OCI-M2 (cell line): Measurements from ENCODE around the gene RASD2.

ENCODE experiments used
- DNase-seq: peaks from one replicate; lab custom pipeline; 2025; ENCODE audit not compliant: unreplicated experiment; lab: John Stamatoyannopoulos, UW

Gene RASD2

GRCh38 chr22:35517769-35518530 is 22.7 kb upstream of the RASD2 start:
- no peak for DNase-seq

- no peak for DNase-seq
Observed at GRCh38 chr22:35518811-35519210, 21.8 kb upstream of the RASD2 start.

- no peak for DNase-seq
Observed at GRCh38 chr22:35519306-35520000, 21.2 kb upstream of the RASD2 start.

GRCh38 chr22:35521358-35522224 is 19.0 kb upstream of the RASD2 start:
- no peak for DNase-seq

- DNase-seq: no peak
Observed at GRCh38 chr22:35522225-35523149, 18.1 kb upstream of the RASD2 start.

GRCh38 chr22:35523167-35523947 is 17.3 kb upstream of the RASD2 start:
- no peak for DNase-seq

GRCh38 chr22:35524966-35525686 is 15.5 kb upstream of the RASD2 start:
- no peak for DNase-seq

GRCh38 chr22:35525687-35526332 is 14.8 kb upstream of the RASD2 start:
- DNase-seq: no peak

- DNase-seq: no peak
Observed at GRCh38 chr22:35526333-35526979, 14.2 kb upstream of the RASD2 start.

- DNase-seq: no peak
Observed at GRCh38 chr22:35528927-35529326, 11.7 kb upstream of the RASD2 start.

- no peak for DNase-seq
Observed at GRCh38 chr22:35530700-35531099, 9.9 kb upstream of the RASD2 start.

GRCh38 chr22:35531202-35531601 is 9.4 kb upstream of the RASD2 start:
- no peak for DNase-seq

- DNase-seq: no peak
Observed at GRCh38 chr22:35531676-35532075, 9.0 kb upstream of the RASD2 start.

- no peak for DNase-seq
Observed at GRCh38 chr22:35533365-35534029, 7.1 kb upstream of the RASD2 start.

GRCh38 chr22:35534091-35534490 is 6.5 kb upstream of the RASD2 start:
- no peak for DNase-seq

GRCh38 chr22:35537232-35537631 is 3.4 kb upstream of the RASD2 start:
- no peak for DNase-seq

GRCh38 chr22:35538801-35539321 is 1.8 kb upstream of the RASD2 start:
- DNase-seq: no peak
